CD4-positive, alpha-beta T cell treated with Interferon gamma for 1 hour (primary cell): ENCODE results near the gene ADAMTSL1.
"Not testable (repeated sequence)": the region's sequence is repeated elsewhere in the genome, so short reads cannot be mapped to it uniquely, and the experiment has no call there.

Experiments used
- DNase-seq: peaks from one replicate; pipeline ENCODE4 v3.0.0-alpha.2; 2020

ADAMTSL1 gene

DNA sequence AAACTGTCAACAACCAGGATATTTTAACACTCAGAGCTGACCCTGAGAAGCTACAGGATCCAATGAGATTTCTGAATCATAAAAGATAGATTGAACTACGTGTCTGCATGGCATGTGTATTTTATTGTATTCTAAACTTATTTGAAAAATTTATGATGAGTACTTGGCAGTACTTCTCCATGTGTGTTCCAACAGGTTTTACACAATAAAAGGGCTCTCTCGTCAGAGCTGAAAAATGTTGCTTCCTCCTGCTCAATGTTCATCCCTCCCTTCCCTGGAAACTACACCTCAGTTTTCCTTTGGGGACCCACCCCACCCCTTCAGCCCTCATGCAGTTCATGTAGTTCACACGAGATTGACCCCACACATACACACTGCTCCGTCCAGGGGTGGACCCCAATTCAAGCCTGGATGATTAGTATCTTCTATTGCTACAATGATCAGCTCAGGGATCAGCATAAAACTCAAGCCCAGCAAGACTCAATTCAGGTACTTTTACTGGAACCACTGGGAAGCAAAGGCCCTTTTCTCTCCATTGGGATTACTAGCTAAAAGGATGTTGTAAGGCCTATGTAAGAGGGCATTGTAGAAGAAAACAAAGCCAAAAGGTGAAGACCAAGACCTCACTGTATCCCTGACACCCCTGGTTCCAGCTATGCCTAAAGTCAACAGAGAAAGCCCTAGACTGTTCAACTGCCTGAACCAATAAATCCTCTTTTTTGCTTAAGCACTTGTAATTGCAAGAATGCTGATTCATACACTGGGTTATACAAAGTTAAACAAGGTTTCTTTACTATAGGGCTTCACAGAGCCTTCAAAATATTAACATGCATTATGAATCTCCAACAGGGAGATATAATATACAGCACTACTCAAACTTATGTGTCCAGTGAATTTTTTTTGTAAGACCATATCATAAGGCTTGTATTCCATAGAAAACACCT, 446.5 kb downstream of the ADAMTSL1 start:
- DNase-seq, result no peak

DNA sequence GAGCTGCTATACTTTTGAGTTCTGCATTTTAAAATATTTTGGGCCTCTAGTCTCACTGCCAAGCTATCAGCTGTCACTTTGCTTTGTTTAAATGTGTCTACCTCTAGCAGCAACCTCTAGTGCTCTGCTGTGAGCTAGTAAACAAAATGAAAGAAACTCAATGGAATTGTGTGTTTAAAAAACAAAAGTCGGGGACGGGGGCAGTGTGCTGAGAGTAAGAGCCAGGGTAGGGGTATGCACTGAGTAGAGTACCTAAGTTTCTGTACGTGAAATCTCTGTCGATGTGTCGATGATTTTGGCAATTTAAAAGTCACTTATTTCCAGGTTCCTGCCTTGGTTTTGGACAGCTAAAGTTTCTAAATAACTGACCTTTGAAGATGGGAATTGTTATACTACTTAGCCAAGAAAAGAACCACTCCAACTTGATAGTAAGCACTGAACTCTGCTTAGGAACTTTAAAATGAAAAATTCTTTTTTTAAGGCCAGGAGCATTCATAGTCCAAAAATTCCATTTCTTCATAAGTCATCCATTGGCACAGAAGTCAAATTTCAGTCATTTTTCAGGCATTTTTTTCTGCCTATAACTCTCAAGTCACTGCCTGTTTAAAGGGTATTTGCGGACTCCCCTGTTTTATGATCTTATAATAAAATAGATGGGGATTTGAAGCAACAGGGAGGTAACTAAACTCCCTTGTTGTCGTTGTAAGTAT, 447.6 kb downstream of the ADAMTSL1 start:
- no peak for DNase-seq

DNA sequence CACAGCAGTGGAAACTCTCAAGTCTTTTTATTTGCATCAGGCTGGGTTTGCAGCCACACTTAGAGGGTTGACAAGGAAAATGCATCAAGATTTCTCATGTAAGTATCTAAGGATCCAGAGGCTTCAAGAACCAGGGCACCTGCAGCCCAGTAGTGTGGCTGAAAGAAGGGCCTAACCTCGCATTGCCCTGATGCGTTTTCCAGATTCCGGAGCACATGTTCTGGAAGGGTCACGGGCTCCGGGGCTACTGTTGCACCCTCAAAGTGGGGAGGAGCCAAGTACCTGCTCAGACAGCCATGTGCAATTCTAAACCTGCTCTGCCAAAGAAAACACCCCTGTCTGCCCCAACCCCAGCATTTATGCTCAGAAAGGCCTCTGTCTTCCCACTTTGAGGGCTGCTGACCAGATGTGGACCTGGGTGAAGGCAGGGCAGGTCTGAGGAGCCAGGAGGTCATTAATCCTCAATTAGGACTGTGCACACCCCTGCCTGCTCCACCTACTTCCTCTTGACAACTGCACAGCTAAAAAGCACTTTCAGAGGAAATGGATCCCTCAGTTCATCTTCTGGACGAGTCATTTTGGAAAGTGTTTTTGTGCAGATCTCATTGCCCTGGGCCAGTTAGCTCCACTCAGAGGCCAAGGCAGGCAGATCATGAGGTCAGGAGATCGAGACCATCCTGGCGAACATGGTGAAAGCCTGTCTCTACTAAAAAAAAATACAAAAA, 448.4 kb downstream of the ADAMTSL1 start:
- no peak for DNase-seq

GRCh38 chr9:18923167-18923566, 449.2 kb downstream of the ADAMTSL1 start:
- DNase-seq, result no peak

GRCh38 chr9:18923671-18924430, 449.9 kb downstream of the ADAMTSL1 start:
- DNase-seq, result no peak

- no peak for DNase-seq
Observed at GRCh38 chr9:18925880-18926279, 451.9 kb downstream of the ADAMTSL1 start.

- no peak for DNase-seq
Observed at GRCh38 chr9:18926513-18926912, 452.6 kb downstream of the ADAMTSL1 start.

DNA sequence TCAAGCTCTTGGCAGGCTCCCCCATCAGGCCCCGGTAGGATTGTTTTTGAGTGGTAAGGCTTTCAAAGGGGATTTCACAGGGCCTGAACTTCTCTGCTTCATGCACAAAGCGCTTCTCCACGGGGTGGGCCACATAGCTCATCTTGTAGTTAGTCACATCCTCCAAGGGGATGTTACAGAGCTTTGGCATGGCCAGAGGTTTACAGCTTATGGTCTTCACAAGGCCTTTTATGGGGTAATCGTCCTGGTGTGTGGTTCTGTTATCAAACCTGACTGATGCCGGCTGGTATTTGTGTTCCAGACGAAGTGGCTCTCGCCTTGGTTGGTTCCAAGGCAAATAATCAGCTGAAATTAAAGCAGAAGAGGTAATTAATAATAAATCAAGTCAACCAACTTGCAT, 454.8 kb downstream of the ADAMTSL1 start:
- DNase-seq, result no peak

GRCh38 chr9:18930611-18931010, 456.7 kb downstream of the ADAMTSL1 start:
- not testable (repeated sequence) for DNase-seq

DNA sequence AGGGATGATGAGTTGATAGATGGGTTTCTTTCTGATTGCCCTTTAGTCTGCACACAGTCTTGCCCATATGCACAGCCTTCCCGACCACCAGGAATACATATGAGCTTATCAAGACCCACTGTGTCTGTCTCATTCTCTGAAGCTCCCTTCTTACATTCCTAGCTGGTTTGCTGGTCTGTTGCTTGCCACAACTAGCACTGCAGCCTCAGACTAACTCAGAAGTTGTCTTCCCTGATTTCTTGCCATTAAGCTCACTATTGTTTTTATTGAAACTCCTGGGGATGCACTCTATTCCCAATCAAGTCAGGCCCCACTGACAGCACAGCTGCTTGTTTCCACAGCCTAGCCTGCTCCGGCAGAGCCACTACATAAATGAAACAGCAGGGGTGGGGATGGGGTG, 461.6 kb downstream of the ADAMTSL1 start:
- DNase-seq, result no peak

- DNase-seq, result no peak
Observed at GRCh38 chr9:18936094-18936871, 462.3 kb downstream of the ADAMTSL1 start.

GRCh38 chr9:18939943-18940342, 466.0 kb downstream of the ADAMTSL1 start:
- DNase-seq, result no peak

GRCh38 chr9:18941060-18941740, 467.2 kb downstream of the ADAMTSL1 start:
- DNase-seq, result no peak

DNA sequence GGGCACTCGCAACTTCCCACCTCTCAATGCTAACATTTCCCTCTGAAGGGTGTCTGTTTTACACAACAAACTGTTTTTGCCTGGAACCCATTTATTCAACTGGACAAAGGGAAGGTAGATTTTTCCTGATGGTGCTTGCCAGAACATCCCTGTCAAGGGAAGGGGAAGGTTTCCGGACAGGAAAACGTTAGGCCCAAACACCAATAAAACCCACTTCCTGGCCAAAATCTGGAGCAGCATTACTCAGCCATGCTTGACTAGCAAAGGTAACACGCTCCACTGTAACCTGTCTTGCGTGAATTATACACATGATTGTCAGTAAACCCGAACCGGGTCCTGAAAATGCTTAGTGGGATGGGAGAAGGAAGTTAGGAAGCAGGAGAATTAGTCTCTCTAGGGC, 468.8 kb downstream of the ADAMTSL1 start:
- DNase-seq, result no peak

GRCh38 chr9:18947892-18948339, 474.0 kb downstream of the ADAMTSL1 start:
- peak; percentile 26 for DNase-seq

- DNase-seq, result no peak
Observed at GRCh38 chr9:18951936-18952335, 478.0 kb downstream of the ADAMTSL1 start.

DNA sequence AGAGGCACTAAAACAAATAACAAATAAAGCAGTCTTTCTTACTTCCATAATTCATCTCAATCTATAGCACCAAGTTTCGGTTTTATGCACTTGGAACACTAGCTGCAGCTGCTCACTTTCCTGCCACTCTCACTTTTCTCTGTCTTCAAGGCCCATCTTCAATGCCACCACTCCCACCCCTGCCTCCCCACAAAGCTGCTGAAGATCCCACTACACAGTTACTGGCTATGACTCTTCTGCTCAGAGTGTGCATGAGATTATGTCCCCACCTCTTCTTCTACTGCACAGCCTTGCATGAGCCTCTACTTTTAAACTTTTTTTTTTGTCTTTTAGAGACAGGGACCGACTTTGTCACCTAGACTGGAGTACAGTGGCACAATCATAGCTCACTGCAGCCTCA, 481.7 kb downstream of the ADAMTSL1 start:
- no peak for DNase-seq
